ENCODE results near the gene H2BK1.

The H2BK1 gene

GRCh38 chr7:151174246-151175046 lies 35.8 kb downstream of the H2BK1 start:
- peaks cover 10% of the 10 kb centered on the region for H3K36me3 Mint-ChIP-seq (ENCODE audit: low read depth)
- peaks cover 94% of the 10 kb centered on the region for H3K27me3 Mint-ChIP-seq (ENCODE audit: low read depth, poor library complexity)
- no peak for DNase-seq
- TF ChIP-seq, protein P1, sequence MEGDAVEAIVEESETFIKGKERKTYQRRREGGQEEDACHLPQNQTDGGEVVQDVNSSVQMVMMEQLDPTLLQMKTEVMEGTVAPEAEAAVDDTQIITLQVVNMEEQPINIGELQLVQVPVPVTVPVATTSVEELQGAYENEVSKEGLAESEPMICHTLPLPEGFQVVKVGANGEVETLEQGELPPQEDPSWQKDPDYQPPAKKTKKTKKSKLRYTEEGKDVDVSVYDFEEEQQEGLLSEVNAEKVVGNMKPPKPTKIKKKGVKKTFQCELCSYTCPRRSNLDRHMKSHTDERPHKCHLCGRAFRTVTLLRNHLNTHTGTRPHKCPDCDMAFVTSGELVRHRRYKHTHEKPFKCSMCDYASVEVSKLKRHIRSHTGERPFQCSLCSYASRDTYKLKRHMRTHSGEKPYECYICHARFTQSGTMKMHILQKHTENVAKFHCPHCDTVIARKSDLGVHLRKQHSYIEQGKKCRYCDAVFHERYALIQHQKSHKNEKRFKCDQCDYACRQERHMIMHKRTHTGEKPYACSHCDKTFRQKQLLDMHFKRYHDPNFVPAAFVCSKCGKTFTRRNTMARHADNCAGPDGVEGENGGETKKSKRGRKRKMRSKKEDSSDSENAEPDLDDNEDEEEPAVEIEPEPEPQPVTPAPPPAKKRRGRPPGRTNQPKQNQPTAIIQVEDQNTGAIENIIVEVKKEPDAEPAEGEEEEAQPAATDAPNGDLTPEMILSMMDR (IDR thresholded peaks at IDR 0.05) = no peak
- peaks cover 22% of the 10 kb centered on the region for H3K4me1 Mint-ChIP-seq
- no peak overlapping the region for H3K4me3 Mint-ChIP-seq
- H3K9me3 Mint-ChIP-seq = peaks cover 29% of the 10 kb centered on the region
- no peak overlapping the region for H3K27ac Mint-ChIP-seq

DNA sequence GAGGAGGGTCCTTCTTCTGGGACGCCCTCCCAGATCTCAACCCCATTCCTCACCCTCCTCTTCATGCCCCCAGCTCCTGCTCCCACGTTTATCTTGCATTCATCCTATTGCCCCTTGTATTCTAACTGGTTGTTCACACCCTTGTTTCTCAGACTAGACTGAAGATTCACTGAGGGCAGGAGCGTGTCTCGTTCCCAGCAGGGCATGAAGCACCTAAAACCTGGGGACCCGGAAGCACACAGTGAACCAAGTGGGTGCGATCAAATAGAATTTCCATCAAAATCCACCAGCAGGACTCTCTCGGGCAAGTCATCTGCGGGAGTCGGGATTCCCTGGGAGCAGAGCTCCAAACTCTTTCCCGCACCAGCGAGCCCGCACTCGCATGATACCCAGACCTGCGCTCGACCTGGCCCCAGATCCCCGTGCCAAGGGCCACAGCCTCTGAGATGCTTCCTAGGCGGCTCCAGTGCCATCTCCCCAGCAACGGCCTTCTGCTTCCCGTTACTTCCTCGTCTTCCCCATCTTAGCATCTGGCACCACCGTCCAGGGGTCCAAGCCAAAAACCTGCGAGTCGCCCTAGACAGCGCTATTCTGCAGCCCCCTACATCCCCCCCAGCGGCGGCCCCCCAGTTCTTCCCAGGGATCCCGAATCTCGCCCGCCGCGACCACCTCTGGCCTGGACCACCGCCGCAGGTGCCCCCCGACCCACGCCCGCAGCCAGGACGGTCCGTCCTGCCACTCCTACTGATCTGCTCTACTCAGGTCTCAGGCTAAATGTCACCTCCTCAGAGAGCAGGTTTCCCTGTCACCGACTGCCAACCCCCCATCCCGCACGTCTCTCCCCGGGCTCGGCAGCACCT lies 36.7 kb downstream of the H2BK1 start:
- TF ChIP-seq, protein P1 (IDR thresholded peaks at IDR 0.05) = no peak
- no peak overlapping the region for H3K27ac Mint-ChIP-seq
- H3K36me3 Mint-ChIP-seq (ENCODE audit: low read depth) = peaks cover 10% of the 10 kb centered on the region
- peaks cover 30% of the 10 kb centered on the region for H3K4me1 Mint-ChIP-seq
- DNase-seq = no peak
- H3K9me3 Mint-ChIP-seq = peaks cover 29% of the 10 kb centered on the region
- no peak overlapping the region for H3K4me3 Mint-ChIP-seq
- peaks cover 94% of the 10 kb centered on the region for H3K27me3 Mint-ChIP-seq (ENCODE audit: low read depth, poor library complexity)

DNA sequence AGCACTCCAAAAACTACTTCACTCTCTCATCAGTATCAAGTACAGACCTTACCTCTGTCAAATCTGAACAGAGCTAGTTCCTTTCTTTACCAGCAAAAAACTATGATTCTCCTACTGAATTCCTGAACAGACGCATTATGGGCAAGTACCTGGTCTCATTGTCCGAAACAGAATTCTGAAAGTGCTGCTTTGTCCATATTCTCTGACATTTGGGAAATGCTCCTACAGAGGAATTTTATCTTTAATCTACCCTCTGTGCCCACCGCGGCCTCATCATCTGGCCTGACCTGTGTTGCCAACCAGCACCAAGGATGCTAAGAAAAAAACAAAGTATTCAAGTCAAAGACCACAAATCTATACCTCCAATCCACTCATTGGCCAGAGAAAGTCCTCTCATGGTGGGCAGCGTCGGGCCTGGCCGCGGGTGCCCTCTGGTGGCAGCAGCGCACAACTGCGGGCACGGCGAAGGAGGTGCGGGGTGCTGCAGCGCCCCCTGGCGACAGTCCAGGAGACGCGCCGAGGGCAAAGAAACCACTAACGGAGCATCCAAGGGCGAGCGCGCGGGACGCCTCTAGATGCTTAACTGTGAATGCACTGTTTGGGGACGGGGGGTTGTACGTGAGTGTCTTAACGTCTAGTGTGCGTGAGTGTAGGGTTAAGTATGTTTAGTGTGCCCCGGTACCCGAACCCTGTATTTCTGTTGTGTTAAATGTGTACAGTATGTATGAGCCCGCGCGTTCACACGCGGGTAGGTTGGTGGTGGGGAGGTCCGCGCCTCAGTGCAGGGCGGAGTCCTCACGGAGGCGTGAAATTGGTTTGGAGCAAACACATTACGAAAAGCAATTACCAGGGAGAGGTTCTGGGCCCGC lies 37.8 kb downstream of the H2BK1 start:
- Mint-ChIP-seq H3K9me3 (peaks cover 29% of the 10 kb centered on the region), H3K27me3 (ENCODE audit: low read depth, poor library complexity) (peaks cover 90% of the 10 kb centered on the region), H3K4me1 (peaks cover 34% of the 10 kb centered on the region), H3K27ac (no peak overlapping the region), H3K4me3 (no peak overlapping the region), H3K36me3 (ENCODE audit: low read depth) (peaks cover 10% of the 10 kb centered on the region)
- peak; percentile 87 for DNase-seq
- TF ChIP-seq, protein P1 (IDR thresholded peaks at IDR 0.05) = peak; percentile 100

DNA sequence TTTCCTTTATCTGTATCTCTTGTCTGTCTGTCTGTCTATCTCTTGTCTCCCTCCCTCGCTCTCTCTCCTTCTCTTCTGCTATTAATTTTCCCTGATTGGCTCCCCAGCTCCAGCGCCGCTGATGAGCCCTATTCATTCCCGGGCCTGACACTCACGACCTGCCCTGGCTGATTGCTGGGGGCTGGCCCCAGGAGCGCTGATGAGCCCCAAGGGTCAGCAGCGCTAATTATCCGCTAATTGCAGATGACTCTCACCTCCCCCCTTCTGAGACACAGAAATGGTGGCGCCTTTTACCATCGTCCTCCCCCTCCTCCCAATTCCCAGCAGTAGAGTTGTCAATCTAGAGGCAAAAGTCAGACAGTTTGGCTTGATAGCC lies 41.5 kb downstream of the H2BK1 start:
- Mint-ChIP-seq H3K27ac (no peak overlapping the region), H3K4me3 (peak overlapping the region; percentile 77), H3K36me3 (ENCODE audit: low read depth) (peaks cover 10% of the 10 kb centered on the region), H3K9me3 (peaks cover 16% of the 10 kb centered on the region), H3K27me3 (ENCODE audit: low read depth, poor library complexity) (peaks cover 57% of the 10 kb centered on the region), H3K4me1 (peaks cover 27% of the 10 kb centered on the region)
- DNase-seq = no peak
- TF ChIP-seq, protein P1 (IDR thresholded peaks at IDR 0.05) = no peak

GRCh38 chr7:151168003-151168786 lies 42.1 kb downstream of the H2BK1 start:
- H3K27ac Mint-ChIP-seq = no peak overlapping the region
- H3K4me3 Mint-ChIP-seq = peak overlapping the region; percentile 77
- peaks cover 10% of the 10 kb centered on the region for H3K9me3 Mint-ChIP-seq
- peak; percentile 70 for DNase-seq
- TF ChIP-seq, protein P1 (IDR thresholded peaks at IDR 0.05) = peak; percentile 72
- H3K27me3 Mint-ChIP-seq (ENCODE audit: low read depth, poor library complexity) = peaks cover 52% of the 10 kb centered on the region
- H3K36me3 Mint-ChIP-seq (ENCODE audit: low read depth) = peaks cover 7% of the 10 kb centered on the region
- peaks cover 27% of the 10 kb centered on the region for H3K4me1 Mint-ChIP-seq

All from nephron progenitor cell (in vitro differentiated cells).